Measurements from ENCODE around the gene CCDC57.
"Not testable (repeated sequence)": the region's sequence is repeated elsewhere in the genome, so short reads cannot be mapped to it uniquely, and the experiment has no call there.

The CCDC57 gene

DNA sequence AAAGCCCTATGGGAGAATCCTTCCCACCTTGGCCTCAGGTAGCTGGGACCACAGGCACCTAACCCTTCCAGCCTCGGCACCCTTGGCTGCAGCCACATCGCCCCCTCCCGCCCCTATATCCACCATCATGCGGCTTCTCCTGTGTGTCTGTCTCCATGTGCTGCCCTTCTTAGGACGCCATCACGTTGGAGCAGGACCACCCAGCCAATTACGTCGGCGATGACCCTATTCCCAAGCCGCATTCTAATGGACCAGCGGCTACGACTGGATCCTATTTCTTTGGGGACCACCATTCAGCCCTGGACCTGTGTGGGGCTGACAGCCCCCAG lies 3.3 kb upstream of the CCDC57 start:
- TF ChIP-seq, protein P1, sequence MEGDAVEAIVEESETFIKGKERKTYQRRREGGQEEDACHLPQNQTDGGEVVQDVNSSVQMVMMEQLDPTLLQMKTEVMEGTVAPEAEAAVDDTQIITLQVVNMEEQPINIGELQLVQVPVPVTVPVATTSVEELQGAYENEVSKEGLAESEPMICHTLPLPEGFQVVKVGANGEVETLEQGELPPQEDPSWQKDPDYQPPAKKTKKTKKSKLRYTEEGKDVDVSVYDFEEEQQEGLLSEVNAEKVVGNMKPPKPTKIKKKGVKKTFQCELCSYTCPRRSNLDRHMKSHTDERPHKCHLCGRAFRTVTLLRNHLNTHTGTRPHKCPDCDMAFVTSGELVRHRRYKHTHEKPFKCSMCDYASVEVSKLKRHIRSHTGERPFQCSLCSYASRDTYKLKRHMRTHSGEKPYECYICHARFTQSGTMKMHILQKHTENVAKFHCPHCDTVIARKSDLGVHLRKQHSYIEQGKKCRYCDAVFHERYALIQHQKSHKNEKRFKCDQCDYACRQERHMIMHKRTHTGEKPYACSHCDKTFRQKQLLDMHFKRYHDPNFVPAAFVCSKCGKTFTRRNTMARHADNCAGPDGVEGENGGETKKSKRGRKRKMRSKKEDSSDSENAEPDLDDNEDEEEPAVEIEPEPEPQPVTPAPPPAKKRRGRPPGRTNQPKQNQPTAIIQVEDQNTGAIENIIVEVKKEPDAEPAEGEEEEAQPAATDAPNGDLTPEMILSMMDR (IDR thresholded peaks at IDR 0.05; ENCODE audit: low read depth, low read length) = no peak
- no peak overlapping the region for H3K4me3 ChIP-seq (replicated peaks in 1 of 2; ENCODE audit: low read depth in 2 of 2, low read length in 2 of 2)
- DNase-seq (ENCODE audit: low read depth in 2 of 2) = no peak

DNA sequence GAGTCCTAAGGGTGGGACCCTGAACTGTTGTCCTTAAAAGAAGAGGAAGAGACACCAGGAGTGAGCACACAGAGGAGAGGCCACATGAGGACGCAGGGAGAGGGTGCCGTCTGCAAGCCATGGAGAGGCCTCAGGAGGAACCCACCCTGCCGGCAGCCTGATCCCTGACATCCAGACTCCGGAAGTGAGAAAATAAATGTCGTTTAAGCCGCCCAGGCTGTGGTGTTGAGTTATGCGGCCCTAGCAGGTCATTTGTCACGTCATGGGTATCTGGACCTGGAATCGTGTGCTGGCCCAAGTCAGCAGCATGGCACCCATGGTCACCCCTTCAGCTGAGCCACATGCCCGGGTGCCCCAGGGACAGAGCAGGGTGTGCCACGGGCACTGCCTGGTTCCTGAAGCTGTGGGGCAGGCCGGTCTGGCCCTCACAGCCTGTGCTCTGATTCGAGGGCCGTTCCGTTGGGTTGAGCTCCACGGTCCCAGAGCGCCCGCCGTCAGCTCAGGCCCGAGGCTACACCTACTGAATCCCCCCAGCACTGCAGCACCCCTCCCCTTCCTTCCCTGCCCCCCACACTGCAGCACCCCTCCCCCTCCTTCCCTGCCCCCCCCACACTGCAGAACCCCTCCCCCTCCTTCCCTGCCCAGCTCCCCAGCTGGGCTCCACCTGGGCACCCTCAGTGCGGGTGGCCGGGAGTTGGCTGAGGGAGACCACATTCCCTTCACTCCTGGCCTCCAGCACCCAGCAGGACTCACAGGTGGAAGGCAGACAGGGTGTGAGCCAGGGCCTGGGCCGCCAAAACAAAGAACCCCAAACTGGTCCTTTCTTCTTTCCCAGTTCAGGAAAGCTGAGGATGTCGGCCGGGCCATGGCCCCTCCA lies 2.7 kb upstream of the CCDC57 start:
- H3K4me3 ChIP-seq (replicated peaks in 1 of 2; ENCODE audit: low read depth in 2 of 2, low read length in 2 of 2) = no peak overlapping the region
- peak; percentile 5 to 36 for DNase-seq (ENCODE audit: low read depth in 2 of 2)
- TF ChIP-seq, protein P1 (IDR thresholded peaks at IDR 0.05; ENCODE audit: low read depth, low read length) = no peak

DNA sequence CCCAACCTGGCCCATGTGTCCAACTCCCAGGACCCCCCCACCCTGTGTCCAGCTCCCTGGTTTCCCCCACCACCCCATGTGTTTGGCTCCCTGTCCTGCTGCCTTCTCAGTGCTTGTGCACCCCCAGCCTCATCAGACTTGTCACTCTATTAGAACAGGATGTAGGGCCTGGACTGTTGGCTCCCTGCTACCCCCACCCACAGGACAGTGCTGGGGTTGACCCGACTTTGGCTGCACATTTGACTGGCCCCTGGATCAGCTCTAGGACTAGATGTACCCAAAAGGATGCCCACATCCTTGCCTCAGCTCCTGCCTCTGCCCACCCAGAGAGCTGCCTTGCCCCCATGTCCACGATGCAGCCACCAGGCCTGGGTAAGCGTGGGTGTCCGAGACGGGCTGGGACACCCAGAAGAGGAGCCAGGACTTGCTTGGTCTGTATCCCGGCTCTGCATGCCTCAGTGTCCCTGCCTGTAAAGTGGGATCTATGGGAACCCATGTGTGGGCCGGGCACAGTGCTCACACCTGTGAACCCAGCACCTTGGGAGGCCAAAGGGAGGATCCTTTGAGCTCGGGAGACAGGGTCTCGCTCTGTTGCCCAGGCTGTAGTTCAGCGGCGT lies 1.5 kb upstream of the CCDC57 start:
- H3K4me3 ChIP-seq (replicated peaks in 1 of 2; ENCODE audit: low read depth in 2 of 2, low read length in 2 of 2) = no peak overlapping the region
- TF ChIP-seq, protein P1 (IDR thresholded peaks at IDR 0.05; ENCODE audit: low read depth, low read length) = no peak
- no peak for DNase-seq (ENCODE audit: low read depth in 2 of 2)

DNA sequence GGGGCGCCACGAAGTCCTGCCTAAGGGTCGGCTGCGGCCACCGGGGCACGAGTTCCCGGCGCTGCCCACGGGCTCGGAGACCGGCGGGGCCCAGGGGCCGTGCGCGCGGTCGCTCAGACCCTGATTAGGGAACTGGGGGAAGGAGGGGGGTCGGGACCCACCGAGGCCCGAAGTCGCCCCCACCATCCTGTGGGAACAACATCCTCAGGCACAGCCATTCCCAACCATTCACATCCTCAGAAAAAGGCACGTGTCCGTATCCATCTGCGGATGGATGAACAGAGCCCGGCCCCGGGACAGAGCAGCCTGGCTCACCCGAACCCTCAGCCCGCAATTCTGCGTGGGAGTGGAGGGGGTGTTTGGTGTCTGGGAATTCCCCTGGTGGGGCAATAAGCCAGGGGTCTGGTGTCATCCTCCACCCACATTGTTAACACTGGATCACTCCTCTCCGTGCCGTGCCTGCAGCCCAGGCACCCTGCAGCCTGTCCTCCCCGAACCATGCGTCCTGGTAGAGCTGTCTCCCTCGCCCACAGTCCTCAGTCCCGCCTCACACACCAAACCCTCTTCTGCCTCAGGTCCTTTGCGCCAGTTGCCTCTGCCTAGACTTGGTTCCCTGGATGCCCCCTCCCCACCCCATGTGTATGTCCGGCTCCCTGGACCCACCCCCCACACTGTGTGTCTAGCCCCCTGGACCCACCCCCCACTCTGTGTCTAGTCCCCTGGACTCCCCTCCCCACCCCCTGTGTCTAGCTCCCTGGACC lies 789 bp upstream of the CCDC57 start:
- TF ChIP-seq, protein P1 (IDR thresholded peaks at IDR 0.05; ENCODE audit: low read depth, low read length) = no peak
- peak; percentile 77 to 82 for DNase-seq (ENCODE audit: low read depth in 2 of 2)
- H3K4me3 ChIP-seq (replicated peaks in 1 of 2; ENCODE audit: low read depth in 2 of 2, low read length in 2 of 2) = peak overlapping the region; percentile 49 to 77

DNA sequence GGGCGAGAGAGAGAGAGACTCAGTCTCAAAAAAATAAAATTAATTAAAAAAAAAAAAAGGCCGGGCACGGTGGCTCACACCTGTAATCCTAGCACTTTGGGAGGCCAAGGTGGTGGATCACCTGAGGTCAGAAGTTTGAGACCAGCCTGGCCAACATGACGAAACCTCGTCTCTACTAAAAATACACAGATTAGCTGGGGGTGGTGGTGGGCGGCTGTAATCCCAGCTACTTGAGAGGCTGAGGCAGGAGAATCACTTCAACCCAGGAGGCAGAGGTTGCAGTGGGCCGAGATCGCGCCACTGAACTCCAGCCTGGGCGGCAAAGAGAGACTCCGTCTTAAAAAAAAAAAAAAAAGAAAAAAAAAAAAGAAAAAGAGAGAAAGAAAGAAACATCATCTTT lies 2.0 kb downstream of the CCDC57 start:
- H3K4me3 ChIP-seq (replicated peaks in 1 of 2; ENCODE audit: low read depth in 2 of 2, low read length in 2 of 2); DNase-seq (ENCODE audit: low read depth in 2 of 2): not testable (repeated sequence)

GRCh38 chr17:82205720-82206508 lies 6.7 kb downstream of the CCDC57 start:
- no peak overlapping the region for H3K4me3 ChIP-seq (replicated peaks in 1 of 2; ENCODE audit: low read depth in 2 of 2, low read length in 2 of 2)
- DNase-seq (ENCODE audit: low read depth in 2 of 2) = peak; percentile 92
- TF ChIP-seq, protein P1 (IDR thresholded peaks at IDR 0.05; ENCODE audit: low read depth, low read length) = peak; percentile 93

All from cardiac fibroblast (primary cell).